Measurements from ENCODE around the gene TCERG1.

Gene TCERG1

GRCh38 chr5:146520731-146521130, 73.6 kb downstream of the TCERG1 start:
- no peak for DNase-seq (ENCODE audit: low spot score)
- in situ Hi-C loops (cut with MboI; ENCODE audit: low sequenced_read_pairs, unreplicated experiment) = no loop called here
- TF ChIP-seq CTCF (IDR thresholded peaks at IDR 0.05; ENCODE audit: borderline replicate concordance, control extremely low read depth, extremely low read depth, insufficient read depth, missing control alignments) = no peak

GRCh38 chr5:146521403-146522106, 74.4 kb downstream of the TCERG1 start:
- TF ChIP-seq CTCF (IDR thresholded peaks at IDR 0.05; ENCODE audit: borderline replicate concordance, control extremely low read depth, extremely low read depth, insufficient read depth, missing control alignments) = no peak
- in situ Hi-C loops (cut with MboI; ENCODE audit: low sequenced_read_pairs, unreplicated experiment) = no loop called here
- DNase-seq (ENCODE audit: low spot score) = no peak

- no peak for TF ChIP-seq CTCF (IDR thresholded peaks at IDR 0.05; ENCODE audit: borderline replicate concordance, control extremely low read depth, extremely low read depth, insufficient read depth, missing control alignments)
- no peak for DNase-seq (ENCODE audit: low spot score)
- in situ Hi-C loops (cut with MboI; ENCODE audit: low sequenced_read_pairs, unreplicated experiment) = no loop called here
Observed at GRCh38 chr5:146523698-146524097, 76.6 kb downstream of the TCERG1 start.

- no peak for DNase-seq (ENCODE audit: low spot score)
- no peak for TF ChIP-seq CTCF (IDR thresholded peaks at IDR 0.05; ENCODE audit: borderline replicate concordance, control extremely low read depth, extremely low read depth, insufficient read depth, missing control alignments)
- in situ Hi-C loops (cut with MboI; ENCODE audit: low sequenced_read_pairs, unreplicated experiment) = loop anchor here (25.0 kb wide), 1 partner anchor 660 kb away; no protein-coding TSS in a partner anchor
Observed at GRCh38 chr5:146527785-146528184, 80.7 kb downstream of the TCERG1 start.

GRCh38 chr5:146528236-146528635, 81.1 kb downstream of the TCERG1 start:
- TF ChIP-seq CTCF (IDR thresholded peaks at IDR 0.05; ENCODE audit: borderline replicate concordance, control extremely low read depth, extremely low read depth, insufficient read depth, missing control alignments) = no peak
- in situ Hi-C loops (cut with MboI; ENCODE audit: low sequenced_read_pairs, unreplicated experiment) = loop anchor here (25.0 kb wide), 1 partner anchor 659 kb away; no protein-coding TSS in a partner anchor
- no peak for DNase-seq (ENCODE audit: low spot score)

GRCh38 chr5:146529984-146530383, 82.9 kb downstream of the TCERG1 start:
- no peak for TF ChIP-seq CTCF (IDR thresholded peaks at IDR 0.05; ENCODE audit: borderline replicate concordance, control extremely low read depth, extremely low read depth, insufficient read depth, missing control alignments)
- in situ Hi-C loops (cut with MboI; ENCODE audit: low sequenced_read_pairs, unreplicated experiment) = loop anchor here (25.0 kb wide), 1 partner anchor 657 kb away; no protein-coding TSS in a partner anchor
- peak; percentile 37 for DNase-seq (ENCODE audit: low spot score)

All from GM13976 (cell line).